HG02610 (cell line): ENCODE measurements around the gene SPIB.
A peak's percentile ranks its signal among the peaks of the same experiment; 100 is the strongest.

Source experiments
- ATAC-seq: cut with Tn5 transposase; IDR thresholded peaks from one replicate; pipeline ENCODE4 v1.9.1; 2021; ENCODE audit warnings: mild to moderate bottlenecking, moderate library complexity; ENCODE audit not compliant: unreplicated experiment

The SPIB gene

DNA sequence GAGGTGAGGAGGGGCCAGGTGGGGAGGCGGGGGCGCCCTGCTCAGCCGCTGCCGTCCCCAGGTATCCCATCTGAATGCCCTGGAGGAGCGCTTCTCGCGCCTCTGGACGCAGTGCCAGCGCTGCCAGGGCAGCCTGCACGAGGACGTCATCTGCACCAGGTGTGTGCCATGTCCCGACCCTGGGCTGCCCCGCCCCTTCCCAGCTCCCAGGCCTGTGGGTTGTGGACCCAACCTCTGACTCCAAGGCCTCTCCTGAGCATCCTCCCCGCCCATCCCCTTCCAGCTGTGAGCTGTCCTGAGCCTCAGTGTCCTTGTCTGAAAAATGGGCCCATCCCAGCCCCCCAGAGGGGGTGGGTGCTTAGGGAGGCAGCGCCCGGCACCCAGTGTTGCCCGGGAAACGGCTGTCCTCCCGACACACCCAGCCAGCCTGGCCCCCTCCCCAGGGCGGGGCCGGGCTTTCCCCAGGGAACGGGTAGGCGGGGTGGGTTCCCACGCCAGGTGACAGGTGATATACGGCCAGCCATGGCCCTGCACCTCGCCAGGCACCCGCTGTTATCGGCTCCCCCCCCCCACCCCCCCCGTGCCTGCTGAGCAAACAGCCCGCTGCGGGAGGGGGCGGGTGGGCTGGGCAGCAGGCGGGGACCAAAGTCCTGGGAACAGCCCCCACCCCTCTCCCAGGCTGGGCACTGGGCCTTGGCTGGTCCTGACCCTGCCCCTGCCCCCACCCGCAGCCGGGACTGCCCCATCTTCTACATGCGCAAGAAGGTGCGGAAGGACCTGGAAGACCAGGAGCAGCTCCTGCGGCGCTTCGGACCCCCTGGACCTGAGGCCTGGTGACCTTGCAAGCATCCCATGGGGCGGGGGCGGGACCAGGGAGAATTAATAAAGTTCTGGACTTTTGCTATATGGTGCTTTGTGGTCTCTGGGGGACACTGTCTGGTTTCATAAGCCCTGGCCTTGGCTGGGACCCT, 1.3 kb upstream of the SPIB start:
- no peak for ATAC-seq

- no peak for ATAC-seq
These were observed 363 bp downstream of the SPIB start for GRCh38 chr19:50419022-50419579.

GRCh38 chr19:50419580-50420035, 870 bp downstream of the SPIB start:
- ATAC-seq: no peak

- no peak for ATAC-seq
These were observed 1.4 kb downstream of the SPIB start for GRCh38 chr19:50420127-50420526.

- no peak for ATAC-seq
These were observed 2.1 kb downstream of the SPIB start for GRCh38 chr19:50420808-50421207.

- no peak for ATAC-seq
These were observed 3.9 kb downstream of the SPIB start for GRCh38 chr19:50422397-50423278.

DNA sequence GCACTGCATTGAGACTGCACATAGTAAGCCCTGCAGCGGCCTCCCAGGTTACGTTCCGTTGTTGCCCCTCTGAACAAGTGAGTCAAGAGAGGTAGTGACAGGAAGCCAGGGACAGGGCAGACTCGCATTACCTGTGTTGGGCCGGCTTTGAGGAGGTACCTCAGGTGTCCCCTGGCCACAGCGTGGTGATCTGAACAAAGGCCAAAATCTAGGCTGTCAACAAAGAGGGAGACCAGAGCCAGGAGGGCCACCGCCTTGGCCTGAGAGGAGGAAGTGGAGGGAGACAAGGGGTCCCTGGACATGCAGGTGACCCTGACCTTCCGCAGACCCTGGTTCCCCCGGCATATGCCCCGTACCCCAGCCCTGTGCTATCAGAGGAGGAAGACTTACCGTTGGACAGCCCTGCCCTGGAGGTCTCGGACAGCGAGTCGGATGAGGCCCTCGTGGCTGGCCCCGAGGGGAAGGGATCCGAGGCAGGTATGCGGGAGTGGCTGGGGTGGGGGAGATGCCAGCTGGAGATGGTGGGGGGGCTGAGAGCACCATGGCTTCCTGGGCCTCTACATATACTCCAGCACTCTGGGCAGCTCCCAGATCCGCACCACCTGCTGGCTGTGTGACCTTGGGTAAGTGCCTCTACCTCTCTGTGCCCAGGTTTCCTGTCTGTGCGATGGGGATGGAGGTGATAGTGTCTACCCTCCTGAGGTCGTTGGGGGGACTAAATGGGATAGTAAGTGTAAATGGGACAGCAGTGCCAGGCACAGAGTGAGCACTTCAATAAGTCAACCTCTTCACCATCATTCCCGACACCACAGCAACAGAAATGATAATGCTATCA, 4.8 kb downstream of the SPIB start:
- no peak for ATAC-seq

GRCh38 chr19:50425581-50425980, 6.8 kb downstream of the SPIB start:
- ATAC-seq: no peak

- no peak for ATAC-seq
These were observed 8.7 kb downstream of the SPIB start for GRCh38 chr19:50427318-50427925.

GRCh38 chr19:50427997-50428425, 9.3 kb downstream of the SPIB start:
- no peak for ATAC-seq

DNA sequence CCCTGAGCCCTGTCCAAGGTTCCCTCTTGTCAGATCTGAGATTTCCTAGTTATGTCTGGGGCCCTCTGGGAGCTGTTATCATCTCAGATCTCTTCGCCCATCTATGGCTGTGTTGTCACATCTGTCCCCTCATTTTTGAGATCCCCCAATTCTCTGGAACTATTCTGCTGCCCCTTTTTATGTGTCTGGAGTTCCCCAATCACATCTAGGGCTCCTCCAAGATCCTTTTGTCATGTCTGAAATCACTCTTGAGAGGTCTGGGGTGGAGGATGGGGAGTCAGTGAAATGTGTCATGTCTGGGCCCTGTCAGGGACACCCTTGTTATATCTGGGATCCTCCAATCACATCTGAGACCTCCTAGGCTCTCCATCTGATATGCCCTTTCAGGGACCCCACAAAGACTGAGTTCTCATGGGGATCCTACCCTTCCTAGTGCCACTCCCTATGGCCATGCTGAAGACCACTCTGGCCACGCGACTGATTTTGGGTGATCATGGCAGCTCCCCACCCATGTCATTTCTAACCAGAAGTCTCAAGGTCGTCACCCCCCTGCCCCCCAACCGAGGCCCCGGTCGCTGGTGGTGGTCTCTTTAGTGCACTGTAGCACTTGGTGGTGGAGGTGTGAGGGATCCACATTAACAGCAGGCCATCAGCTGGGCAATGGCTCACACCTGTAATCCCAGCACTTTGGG, 10.2 kb downstream of the SPIB start:
- no peak for ATAC-seq

GRCh38 chr19:50430888-50431342, 12.2 kb downstream of the SPIB start:
- ATAC-seq: no peak

DNA sequence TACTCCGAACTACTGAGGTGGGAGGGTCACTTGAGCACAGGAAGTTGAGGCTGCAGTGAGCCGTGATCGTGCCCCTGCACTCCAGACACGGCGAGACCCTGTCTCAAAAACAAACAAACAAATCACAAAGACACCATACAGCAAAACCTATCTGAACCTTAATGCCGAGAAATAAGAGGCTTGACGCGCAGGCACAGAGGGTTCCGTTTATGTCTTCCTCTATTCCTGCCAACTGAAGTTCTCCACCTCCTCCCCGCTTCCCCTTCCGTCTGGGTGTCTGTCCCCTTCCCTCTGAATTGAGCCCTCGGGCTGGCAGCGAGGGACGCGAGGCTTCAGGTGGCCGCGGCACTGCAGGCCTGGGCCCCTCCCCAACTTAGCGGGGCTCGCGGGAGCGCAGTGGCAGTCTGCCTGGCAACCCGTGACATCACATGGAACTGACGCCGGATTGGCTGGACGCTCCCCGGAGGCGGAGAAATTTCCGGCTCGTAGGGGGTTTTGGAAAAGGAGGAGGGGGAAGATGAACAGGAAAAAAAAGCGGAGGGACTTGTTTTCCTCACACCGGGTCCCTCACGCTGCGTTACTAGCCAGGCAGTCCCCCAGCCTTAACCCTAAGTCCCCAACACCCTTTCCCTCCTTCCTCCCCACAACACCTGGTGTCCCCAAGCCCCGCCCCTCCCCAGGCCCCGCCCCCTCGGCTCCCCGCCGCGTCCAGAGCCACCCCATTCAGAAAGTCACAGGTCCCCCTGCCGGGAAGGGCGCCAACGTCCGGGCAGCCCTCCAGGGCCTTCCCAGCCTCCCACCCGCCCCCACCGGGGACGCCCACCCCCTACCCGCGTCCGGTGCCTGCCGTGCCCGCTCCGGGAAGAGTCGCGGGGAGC, 12.8 kb downstream of the SPIB start:
- peak; percentile 71 for ATAC-seq

DNA sequence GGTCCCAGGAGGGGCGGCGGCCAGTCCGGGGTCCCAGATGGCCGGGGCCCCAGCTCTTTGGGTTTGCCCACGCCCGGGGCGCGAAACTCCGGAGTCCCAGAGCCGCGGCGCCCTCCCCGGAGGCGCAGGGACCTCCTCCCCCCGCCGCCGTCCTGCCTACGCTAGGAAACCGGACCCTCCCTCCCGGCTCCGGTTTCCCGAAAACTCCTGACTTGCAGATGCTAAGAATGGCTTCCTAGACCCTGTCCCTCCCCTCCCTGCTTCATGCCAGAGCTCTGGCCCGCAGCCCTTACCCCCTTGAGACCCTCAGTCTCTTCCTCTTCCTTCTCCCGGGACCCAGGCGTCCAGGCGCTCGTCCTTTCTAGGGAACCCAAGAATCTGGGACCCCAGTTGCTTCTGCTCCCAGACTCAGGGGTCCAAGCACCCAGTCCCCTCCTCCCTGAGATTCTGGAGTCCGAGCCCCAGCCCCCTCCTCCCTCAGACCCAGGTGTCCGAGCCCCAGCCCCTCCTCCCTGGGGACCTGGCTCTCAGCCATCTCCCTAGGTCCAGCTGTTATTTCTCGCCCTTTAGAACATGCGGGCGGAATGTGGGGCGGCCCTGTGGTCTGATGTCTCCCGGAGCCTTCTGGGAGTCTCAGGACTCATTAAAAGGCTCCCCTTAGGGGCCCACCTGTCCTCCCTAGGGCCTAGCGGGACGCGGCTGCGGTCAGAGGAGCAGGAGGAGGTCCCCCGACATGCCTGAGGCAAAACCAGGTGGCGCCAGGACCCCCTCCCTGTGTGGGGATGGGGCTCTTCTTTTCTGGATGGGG, 13.7 kb downstream of the SPIB start, which contains the start of gene MYBPC2:
Gene MYBPC2 (plus strand): TSS at position 672 of the 808 bp plus-strand sequence. CDS start 62 bp downstream, at position 734.
- ATAC-seq: no peak

DNA sequence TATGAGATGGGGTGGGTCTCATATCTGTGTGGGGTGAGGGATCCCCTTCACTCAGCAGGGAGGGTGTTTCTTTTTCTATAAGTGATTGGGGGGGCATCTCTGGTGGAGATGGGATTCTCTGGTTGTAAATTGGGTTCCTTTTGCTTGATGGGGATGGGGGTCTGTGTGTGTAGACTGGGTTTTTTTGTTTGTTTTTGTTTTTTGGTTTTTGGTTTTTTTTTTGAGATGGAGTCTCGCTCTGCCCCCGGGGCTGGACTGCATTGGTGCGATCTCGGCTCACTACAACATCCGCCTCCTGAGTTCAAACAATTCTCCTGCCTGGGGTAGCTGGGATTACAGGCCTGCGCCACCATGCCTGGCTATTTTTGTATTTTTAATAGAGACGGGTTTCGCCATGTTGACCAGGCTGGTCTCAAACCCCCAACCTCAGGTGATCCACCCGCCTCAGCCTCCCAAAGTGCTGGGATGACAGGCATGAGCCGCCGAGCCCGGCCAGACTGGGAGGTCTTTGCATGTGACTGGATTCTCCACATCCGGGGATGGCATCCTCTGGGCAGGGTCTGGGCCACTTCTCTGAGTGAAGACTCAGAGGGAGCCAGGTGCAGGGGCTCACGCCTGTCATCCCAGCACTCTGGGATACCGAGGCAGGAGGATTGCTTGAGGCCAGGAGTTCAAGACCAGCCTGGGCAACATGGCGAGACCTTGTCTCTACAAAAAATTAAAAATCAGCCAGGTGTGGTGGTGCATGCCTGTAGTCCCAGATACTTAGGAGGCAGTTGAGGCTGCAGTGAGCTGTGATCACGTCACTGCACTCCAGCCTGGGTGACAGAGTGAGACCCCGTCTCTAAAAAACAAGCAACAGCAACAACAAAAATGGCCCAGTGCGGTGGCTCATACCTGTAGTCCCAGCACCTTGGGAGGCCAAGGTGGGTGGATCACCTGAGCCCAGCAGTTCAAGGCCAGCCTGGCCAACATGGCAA, 14.8 kb downstream of the SPIB start:
- no peak for ATAC-seq

GRCh38 chr19:50434525-50434924, 15.8 kb downstream of the SPIB start:
- ATAC-seq: no peak
